Astrocyte of the cerebellum (primary cell): ENCODE results near the gene FBXL17.

Experiments
- DNase-seq: peaks from one replicate; pipeline ENCODE4 v3.0.0-alpha.2; 2011; ENCODE audit warnings: low read depth
- H3K4me3 ChIP-seq: 2 replicates; pipeline ENCODE4 v1.5.1; 2011; ENCODE audit warnings: mild to moderate bottlenecking, low read depth, low read length, moderate library complexity
- CTCF ChIP-seq: IDR thresholded peaks from 2 replicates; pipeline ENCODE4 v1.5.1; 2012; ENCODE audit warnings: low read length, low read depth, moderate library complexity, mild to moderate bottlenecking; ENCODE audit errors: missing control alignments
- in situ Hi-C: cut with HindIII; loops from 2 replicates; pipeline ENCODE4 v1.10.0; 2017; ENCODE audit warnings: low sequenced_read_pairs

The FBXL17 gene

GRCh38 chr5:108145351-108145750, 236.5 kb downstream of the FBXL17 start:
- H3K4me3 ChIP-seq = no peak overlapping the region
- TF ChIP-seq CTCF = no peak
- in situ Hi-C loops = no loop called here
- no peak for DNase-seq

GRCh38 chr5:108144332-108144731, 237.6 kb downstream of the FBXL17 start:
- no peak for DNase-seq
- in situ Hi-C loops = no loop called here
- H3K4me3 ChIP-seq = no peak overlapping the region
- TF ChIP-seq CTCF = no peak

- H3K4me3 ChIP-seq = no peak overlapping the region
- no peak for TF ChIP-seq CTCF
- DNase-seq = peak; percentile 16
- in situ Hi-C loops = no loop called here
These were observed 238.3 kb downstream of the FBXL17 start for GRCh38 chr5:108143581-108143980.

- TF ChIP-seq CTCF = no peak
- DNase-seq = no peak
- in situ Hi-C loops = no loop called here
- H3K4me3 ChIP-seq = no peak overlapping the region
These were observed 240.2 kb downstream of the FBXL17 start for GRCh38 chr5:108141676-108142075.

- H3K4me3 ChIP-seq = no peak overlapping the region
- in situ Hi-C loops = no loop called here
- DNase-seq = no peak
- TF ChIP-seq CTCF = no peak
These were observed 245.4 kb downstream of the FBXL17 start for GRCh38 chr5:108136493-108136892.

- no peak for TF ChIP-seq CTCF
- no peak overlapping the region for H3K4me3 ChIP-seq
- no peak for DNase-seq
- in situ Hi-C loops = no loop called here
These were observed 252.8 kb downstream of the FBXL17 start for GRCh38 chr5:108129129-108129528.
